EH (cell line): ENCODE results near the gene KCNN3.
A peak's percentile ranks its signal among the peaks of the same experiment; 100 is the strongest.
"Not testable (repeated sequence)": the region's sequence is repeated elsewhere in the genome, so short reads cannot be mapped to it uniquely, and the experiment has no call there.

ENCODE experiments used
- DNase-seq: peaks from one replicate; pipeline ENCODE4 v3.0.0-alpha.2; 2015; ENCODE audit warnings: low read depth

Gene KCNN3

DNA sequence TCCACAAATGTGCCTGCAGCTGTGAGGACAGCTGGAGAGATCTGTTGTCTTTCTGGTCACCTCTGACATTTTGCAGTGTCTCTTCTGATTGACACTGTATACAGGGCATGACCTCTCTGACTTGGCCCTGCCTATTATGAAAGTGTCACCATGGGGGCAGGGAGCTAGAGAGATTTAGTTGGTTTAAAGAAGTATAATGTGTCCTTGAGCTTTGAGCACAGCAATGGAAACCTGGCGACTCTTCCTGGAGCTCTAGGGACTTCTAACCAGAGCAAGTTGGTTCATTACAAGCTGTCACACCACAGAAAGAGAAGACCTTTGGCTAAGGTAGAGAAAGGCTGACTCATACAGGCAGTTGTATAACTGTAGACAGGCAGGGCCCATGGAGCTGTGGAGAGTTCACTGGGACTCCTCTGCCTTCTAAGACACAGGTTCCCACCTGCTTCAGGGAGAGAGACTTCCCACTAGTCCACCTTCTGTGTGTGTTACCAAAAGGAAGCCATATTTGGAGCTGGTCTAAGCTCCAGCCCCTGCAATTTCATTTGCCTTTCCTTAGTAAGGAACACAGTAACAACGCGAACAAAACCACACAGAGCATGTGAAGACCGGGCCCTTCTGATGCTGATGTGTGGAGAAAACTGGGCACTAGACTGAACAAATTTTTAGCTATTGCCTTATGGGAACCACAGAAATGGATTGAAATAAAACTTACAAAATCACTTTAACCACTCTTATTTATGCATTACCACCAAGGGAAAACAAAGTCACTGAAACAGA is 171.6 kb downstream of the KCNN3 start:
- no peak for DNase-seq

DNA sequence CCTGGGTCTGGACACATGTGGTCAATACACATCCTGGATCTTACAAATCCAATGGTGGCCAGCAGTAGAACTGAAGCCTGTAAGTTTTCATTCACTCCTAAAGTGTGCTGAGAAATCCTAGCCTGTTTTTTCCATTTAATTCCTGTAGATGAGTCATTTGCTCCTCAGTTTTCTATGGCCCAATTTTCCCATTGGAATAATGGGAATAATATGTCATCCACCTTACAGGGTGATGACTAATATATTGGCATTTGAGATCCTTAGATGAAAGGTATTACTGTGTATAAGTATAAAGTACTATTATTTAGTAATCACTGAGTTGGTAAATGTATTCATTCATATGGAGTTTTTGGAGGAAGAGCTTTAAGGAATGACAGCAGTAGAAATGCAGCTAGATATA is 172.4 kb downstream of the KCNN3 start:
- DNase-seq, result no peak

DNA sequence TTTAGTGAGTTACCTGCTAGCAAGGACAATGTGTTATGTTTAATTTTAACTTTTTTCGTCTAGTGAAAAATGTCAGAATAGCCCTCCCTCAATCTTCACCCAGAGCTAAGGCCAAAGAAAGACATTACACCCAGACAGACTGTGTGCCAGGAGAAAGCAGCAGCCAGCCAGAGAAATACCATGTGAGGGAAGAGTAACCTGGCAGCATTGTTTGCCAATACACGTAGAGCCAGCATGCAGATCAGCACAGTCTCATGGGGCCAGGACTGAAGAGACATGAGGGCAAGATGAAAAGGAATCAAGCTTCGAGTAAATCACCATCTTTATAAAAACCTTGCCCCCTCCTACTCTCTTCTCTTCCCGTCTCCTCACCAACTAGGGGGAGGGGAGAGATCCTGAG is 173.6 kb downstream of the KCNN3 start:
- DNase-seq, result no peak

DNA sequence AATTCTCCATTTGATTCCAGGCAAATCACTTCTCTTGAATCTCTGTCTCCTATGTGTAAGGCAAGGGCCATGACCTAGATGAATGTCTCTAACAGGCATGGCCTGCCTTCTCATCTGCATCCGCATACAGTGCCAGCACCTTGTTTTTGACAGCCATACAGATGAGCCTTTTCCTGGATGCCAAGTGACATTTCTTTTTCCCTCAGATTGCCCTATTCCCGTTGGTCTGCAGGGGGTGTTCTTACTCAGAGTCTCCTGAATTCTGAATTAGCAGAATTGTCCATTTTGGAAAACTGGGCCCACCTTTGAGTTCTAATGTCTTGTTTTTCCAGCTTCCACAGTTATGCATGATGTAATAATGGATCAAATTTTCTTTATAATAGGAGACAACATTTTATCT is 174.1 kb downstream of the KCNN3 start:
- DNase-seq, result no peak

DNA sequence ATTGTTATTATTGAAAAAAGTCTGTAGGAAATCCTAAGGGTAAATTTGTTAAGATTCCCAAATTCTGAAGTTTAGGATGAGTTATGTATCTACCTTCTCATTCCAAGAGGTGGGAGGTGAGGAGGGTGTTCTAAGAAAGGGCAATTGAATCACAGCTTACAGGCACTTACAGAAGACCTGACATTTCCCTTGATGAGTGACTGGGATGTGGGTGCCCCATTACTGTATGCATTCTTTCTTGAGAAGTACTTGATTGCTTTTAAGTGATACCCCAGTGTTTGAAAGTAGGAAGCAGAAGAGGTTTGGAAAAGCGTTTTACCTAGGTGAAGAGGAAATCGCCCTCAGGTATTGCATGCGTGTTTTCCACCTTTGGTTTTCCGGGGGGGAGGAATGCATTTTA is 175.1 kb downstream of the KCNN3 start:
- DNase-seq, result no peak

DNA sequence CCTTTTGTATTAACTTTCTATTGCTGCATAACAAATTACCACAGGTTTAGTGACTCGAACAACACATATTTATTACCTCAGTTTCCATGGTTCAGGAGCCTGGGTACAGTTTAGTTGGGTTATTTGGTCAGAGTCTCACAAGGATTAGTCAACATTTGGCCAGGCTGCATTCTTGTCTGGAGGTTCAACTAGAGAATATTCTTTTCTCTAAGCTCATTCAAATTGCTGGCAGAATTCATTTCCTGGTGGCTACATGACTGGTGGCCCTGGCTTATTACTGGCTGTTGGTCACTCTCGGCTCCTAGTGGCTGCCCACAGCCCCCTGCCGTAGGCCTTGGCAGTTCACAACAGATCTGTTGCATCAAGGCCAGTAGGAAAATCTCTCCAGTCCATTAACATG is 181.0 kb downstream of the KCNN3 start:
- DNase-seq, result no peak

DNA sequence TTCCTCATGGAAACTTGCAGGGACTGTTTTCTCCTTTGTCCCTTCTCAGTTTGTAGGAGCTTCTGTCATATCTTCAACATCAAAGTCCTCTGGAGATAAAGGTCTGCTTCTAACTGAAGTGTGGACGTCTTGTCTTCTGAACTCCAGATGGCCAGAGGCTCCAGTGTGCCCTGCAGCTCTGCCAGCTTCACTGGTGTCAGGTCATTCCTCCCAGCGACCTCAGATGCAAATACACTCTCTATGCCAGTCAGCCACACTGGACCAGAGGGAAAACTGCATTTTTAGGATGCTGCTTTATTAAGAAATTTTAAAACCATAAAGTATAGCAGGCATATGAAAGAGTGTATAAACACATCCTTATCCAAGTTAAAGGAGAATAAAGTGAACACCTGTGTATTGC is 183.6 kb downstream of the KCNN3 start:
- no peak for DNase-seq

DNA sequence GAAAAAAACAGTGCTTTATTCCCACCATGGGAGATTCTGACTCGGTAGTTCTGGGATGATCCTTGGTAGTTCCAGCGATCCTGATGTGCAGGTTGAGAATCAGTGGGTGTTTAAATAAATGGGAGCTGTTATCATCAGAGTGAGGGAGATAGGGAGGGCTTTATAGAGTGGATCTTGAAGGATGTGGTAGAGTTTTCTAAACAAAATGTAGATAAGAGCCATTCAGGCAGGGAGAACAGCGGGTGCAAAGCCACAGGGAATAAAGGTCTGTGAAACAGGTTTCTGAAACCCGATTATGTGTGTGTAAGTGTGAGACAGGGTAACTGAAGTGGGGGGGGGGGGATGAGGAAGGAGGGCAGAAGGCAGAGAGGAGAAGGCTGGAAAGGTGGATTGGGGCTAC is 186.3 kb downstream of the KCNN3 start:
- DNase-seq, result no peak

DNA sequence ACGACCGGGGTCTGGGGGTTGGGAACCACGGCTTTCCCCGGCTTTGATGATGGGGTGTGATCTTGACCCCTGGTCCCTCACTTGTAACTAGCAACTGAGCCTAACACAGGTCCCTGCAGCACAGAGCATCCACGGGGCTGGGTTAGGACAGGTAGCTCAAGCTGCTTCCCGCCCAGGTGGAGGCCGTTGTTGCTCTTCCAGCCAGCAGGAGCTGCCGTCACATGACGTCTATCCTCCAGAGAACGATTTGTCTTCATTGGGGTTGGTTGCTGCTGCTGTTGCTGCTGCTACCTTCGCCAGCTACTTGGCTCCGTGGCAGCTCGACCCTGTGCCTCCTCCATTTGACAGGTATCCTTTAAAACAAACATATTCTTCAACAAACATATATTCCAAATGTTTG is 187.8 kb downstream of the KCNN3 start:
- no peak for DNase-seq

DNA sequence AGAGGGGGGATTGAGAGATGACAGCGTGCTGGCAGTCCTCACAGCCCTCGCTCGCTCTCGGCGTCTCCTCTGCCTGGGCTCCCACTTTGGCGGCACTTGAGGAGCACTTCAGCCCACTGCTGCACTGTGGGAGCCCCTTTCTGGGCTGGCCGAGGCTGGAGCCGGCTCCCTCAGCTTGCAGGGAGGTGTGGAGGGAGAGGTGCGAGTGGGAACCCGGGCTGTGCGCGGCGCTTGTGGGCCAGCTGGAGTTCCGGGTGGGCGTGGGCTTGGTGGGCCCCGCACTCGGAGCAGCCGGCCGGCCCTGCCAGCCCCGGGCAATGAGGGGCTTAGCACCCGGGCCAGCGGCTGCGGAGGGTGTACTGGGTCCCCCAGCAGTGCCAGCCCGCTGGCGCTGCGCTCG is 192.2 kb downstream of the KCNN3 start:
- not testable (repeated sequence) for DNase-seq

DNA sequence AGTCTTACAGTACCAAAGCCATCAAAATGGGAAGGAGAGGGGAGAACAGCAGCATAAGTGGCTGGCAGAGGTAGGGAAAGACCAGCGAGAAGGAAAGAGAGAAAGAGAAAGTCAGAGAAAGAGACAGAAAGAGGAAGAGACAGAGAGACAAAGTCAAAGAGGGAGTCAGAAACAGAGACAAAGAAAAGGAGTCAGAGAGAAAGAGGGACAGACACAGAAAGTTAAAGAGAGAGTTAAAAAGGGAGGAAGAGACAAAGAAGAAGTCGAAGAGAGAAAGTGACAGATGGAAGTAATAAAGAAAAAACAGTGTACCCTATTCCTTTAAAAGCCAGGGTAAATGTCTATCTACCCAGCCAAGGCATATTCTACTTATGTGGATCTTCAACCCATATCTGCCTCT is 193.2 kb downstream of the KCNN3 start:
- DNase-seq, result not testable (repeated sequence)

DNA sequence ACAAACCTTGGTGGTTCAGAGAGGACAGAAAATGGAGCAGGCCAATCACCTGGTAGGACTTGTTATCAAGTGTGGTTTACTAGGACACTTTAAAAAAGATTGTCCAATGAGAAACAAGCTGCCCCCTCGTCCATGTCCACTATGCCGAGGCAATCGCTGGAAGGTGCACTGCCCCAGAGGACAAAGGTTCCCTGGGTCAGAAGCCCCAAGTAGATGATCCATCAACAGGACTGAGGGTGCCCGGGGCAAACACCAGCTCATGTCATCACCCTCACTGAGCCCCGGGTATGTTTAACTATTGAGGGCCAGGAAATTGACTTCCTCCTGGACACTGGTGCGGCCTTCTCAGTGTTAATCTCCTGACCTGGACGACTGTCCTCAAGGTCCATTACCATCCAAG is 195.6 kb downstream of the KCNN3 start:
- DNase-seq, result not testable (repeated sequence)

DNA sequence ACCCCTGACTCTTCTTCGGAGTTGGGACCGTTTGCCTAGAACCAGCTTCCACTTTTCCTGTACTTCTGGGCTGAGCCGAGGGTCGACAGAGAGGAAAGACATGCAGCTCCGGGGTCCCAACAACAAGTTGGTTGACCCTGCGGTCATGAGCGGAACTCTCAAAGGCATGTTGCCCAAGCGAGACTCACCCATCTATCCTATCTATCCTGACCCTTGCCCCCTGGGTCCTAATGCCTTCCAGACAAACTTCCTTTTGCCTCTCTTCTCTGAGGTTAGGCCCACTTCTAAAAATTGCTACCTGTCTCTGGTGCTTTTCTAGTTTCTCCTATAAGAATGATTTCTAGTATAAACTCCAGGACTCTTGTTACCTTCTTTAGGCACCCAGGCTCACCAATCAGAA is 197.8 kb downstream of the KCNN3 start:
- DNase-seq, result not testable (repeated sequence)

DNA sequence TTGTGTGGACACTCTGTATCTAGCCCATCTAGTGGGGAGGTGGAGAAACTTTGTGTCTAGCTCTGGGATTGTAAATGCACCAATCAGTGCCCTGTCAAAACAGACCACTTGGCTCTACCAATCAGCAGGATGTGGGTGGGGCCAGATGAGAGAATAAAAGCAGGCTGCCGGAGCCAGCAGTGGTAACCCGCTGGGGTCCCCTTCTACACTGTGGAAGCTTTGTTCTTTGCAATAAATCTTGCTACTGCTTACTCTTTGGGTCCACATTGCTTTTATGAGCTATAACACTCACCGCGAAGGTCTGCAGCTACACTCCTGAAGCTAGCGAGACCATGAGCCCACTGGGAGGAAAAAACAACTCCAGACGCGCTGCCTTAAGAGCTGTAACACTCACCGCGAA is 198.7 kb downstream of the KCNN3 start:
- DNase-seq, result not testable (repeated sequence)

DNA sequence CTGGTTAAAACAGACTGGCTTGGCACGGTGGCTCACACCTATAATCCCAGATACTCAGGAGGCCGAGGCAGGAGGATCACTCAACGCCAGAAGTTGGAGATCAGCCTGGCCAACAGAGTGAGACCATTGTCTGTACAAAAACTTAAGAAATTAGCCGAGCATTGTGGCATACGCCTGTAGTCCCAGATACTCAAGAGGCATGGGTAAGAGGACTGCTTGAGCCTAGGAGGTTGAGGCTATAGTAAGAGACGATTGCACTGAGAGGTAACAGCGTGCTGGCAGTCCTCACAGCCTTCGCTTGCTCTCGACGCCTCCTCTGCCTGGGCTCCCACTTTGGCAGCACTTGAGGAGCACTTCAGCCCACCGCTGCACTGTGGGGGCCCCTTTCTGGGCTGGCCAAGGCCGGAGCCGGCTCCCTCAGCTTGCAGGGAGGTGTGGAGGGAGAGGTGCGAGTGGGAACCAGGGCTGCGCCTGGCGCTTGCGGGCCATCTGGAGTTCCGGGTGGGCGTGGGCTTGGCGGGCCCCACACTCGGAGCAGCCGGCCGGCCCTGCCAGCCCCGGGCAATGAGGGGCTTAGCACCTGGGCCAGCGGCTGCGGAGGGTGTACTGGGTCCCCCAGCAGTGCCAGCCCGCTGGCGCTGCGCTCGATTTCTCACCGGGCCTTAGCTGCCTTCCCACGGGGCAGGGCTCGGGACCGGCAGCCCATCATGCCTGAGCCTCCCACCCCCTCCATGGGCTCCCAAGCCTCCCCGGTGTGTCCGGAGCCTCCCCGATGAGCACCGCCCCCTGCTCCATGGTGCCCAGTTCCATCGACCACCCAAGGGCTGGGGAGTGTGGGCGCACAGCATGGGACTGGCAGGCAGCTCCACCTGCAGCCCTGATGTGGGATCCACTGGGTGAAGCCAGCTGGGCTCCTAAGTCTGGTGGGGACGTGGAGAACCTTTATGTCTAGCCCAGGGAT is 199.5 kb downstream of the KCNN3 start:
- DNase-seq, result not testable (repeated sequence)

DNA sequence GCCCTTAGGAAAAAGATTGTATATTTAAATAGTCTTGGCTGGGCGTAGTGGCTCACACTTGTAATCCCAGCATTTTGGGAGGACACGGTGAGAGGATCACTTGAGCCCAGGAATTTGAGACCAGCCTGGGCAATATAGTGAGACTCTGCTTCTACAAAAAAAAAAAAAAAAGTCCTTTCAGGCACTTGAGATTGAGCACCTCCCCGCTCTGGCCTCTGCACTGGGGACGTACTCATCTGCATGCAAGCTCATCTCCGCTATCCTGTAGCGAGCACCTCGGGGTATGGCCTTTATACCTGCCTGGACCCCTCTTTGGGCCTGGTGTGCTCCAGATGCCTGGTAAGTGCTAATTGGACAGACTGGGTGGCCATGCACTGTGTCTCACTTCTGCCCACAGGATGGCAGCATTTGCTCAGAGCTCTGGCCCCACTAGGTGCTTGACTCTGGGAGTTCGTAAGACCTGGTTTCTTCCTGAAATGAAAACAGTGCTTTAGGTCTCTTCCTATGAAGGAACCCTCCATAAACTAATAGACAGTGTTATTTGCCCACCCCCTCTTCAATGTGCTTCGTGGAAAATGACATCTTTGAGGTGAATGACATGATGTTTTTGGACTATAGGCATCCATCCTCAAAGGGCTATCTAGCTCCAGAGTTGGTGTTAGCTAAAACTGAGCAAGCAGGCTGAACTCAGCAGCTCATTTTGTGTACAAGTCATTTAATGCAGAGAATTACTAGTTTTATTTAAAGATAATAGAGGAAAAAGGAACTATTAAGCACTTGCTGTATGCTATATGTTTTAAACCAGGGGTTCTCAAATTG is 200.4 kb downstream of the KCNN3 start:
- DNase-seq, result peak; percentile 71

DNA sequence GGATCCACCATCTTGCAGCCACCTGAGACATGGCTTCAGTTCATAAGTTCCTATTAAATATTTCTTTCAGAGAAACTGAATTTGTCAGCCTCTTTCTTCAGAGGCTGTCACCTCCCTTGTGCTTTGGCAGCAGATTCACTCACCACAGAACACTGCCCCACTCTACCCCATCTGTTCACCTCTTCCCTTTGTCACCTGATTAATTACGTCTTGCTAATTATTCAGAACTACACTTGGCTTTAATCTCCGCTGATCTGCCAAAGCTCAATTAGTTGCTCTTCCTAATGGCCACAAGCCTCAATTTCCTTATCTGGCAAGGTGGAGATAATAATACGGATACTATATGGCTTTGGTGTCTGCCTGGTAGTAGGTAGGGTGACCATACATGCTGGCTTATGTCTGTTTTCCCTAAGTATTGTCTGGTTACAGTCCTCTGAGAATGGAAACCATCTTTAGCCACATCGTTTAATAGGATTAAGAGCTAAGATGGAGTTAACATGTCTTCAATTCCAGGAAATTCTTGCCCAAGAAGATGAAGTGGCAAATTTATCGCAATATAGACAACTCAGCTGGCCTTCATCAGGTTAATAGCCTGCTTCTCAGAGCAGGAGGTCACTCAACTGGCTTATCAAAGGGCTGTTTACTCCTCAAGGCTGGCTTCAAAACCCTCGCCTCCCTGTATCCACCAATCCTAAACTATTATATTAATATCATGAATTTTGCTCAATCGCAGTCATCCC is 203.9 kb downstream of the KCNN3 start:
- DNase-seq, result no peak

DNA sequence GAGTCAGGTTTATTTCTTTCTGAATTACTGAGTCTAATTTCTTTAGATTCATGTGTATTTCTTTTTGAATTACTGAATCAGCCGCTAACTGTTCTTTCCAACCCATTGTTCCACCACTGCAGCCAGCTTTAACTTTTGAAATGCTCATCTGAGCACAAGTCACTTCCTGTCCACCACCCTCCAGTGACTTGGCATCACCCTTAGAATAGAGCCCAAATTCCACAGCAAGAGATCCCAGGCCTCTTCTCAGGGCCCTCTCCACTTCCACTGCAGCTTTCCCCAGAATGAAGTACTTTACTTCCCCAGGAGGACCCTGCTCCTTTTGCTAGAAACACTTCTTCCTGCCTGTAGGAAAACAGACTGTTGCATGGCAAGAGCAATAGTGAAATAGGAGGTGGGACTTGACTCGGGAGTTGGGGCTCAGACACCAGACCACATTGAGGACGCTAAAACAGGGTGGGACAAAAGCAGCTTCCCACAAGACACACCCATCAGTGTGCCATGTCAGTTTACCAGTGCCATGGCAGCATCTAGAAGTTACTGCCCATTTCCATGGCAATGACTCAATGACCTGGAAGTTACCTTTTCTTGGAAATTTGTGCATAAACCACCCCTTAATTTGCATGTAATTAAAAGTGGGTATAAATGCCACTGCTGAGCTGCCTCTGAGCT is 205.6 kb downstream of the KCNN3 start:
- DNase-seq, result no peak

DNA sequence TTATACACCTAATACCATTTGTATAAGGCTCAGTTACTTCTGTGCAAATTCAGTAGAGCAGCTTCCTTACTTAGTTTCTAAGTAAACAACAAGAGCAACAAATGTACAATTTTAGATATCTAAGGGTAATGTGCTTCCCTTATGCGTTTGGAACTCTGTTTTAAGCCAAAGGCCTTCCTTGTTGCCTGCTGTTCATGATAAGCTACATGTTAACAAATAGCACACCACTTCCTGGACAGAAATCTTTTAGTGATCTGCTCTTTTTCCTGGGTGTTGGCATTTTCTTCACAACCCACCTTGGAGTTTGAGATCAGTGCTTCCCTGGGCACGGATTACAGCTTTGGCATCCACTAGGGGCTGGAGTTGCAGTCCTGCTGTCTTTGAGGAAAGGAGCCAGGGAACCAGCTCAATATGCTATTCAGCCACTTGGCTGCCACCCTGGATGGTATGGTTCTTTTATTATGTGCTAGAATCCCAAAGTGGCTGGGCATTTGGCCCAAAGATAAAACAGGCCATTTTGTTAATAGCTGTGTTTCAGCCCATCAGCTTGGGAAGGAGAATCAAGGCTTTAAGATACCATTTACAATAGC is 206.5 kb downstream of the KCNN3 start:
- DNase-seq, result no peak

DNA sequence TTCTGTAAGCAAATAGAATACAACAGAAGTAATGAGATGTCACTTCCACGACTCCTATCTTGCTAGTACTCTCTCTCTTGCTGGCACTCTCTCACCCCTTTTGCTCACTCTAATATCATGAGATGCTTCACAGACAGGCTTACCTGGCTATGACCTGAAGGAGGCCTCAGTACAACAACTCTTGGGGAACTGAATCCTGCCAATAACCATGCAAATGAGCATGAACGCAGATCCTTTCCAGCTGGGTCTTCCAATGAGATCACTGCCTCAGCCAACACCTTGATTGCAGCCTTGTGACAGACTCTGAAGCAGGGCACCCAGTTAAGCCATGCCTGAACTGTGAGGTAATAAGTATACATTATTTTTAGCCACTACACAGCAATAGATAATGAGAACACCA is 209.0 kb downstream of the KCNN3 start:
- DNase-seq, result no peak
